IPS-20b (cell line): ENCODE data around the gene TTLL11.

Experiments used
- H3K27ac ChIP-seq: one replicate; pipeline ENCODE4 v1.5.1; 2013; ENCODE audit warnings: low read length
- H3K27me3 ChIP-seq: 2 replicates; pipeline ENCODE4 v1.6.1; 2013; ENCODE audit warnings: mild to moderate bottlenecking, low read length, inconsistent platforms; ENCODE audit not compliant: insufficient read depth
- H3K36me3 ChIP-seq: 2 replicates; pipeline ENCODE4 v1.6.1; 2013; ENCODE audit warnings: low read depth, mild to moderate bottlenecking, inconsistent platforms, low read length, moderate library complexity; ENCODE audit not compliant: insufficient read depth
- H3K4me1 ChIP-seq: 2 replicates; pipeline ENCODE4 v1.6.1; 2013; ENCODE audit warnings: mild to moderate bottlenecking, control low read depth, inconsistent platforms, low read length, moderate library complexity; ENCODE audit not compliant: insufficient read depth
- H3K4me3 ChIP-seq: 2 replicates; pipeline ENCODE4 v1.5.1; 2013; ENCODE audit warnings: mild to moderate bottlenecking, low read length, inconsistent platforms
- H3K9ac ChIP-seq: 2 replicates; pipeline ENCODE4 v1.6.1; 2013; ENCODE audit warnings: low read depth, mild to moderate bottlenecking, inconsistent platforms, low read length, moderate library complexity
- H3K9me3 ChIP-seq: 2 replicates; pipeline ENCODE4 v1.6.1; 2013; ENCODE audit warnings: mild to moderate bottlenecking, low read depth, low read length, inconsistent platforms; ENCODE audit not compliant: insufficient read depth

TTLL11 gene

GRCh38 chr9:121874524-121874923, 218.6 kb downstream of the TTLL11 start:
- Histone ChIP-seq H3K4me1 (no peaks in the 10 kb centered on the region), H3K9me3 (no peaks in the 10 kb centered on the region), H3K9ac (no peak overlapping the region), H3K27me3 (peaks cover 42% of the 10 kb centered on the region; the same call in 1 of the 2 replicates), H3K27ac (no peak overlapping the region), H3K36me3 (no peaks in the 10 kb centered on the region), H3K4me3 (no peak overlapping the region)

DNA sequence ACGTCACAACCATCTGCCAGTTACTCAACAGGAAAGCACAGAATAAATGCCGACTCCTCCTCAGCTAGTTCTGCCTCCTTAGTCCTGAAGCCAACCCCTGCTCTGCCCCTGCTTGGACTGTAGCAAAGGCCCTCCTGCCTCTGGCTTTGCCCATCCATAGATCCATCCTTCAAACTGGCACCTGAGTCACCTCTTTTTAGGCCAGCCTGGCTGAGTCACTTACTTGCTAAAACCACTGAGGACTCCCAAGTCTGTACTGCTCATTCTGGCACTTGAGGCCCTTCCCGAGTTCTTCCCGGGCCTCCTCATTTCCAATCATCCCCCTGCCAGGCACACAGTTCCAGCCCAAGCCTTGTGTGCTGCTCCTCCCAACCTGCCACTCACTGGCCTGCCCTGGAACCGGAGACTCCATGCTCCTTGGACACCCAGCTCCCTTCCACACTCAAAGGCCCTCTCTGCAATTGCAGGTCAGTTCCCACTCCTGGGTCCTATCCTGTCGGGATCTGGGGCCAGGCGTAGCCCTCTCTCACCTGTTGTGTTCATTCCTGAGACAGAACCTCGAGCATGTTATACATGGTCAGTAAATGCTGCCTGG, 221.6 kb downstream of the TTLL11 start:
- no peaks in the 10 kb centered on the region for H3K36me3 ChIP-seq
- H3K4me3 ChIP-seq: no peak overlapping the region
- peaks cover 26% of the 10 kb centered on the region; the same call in 1 of the 2 replicates for H3K27me3 ChIP-seq
- H3K9ac ChIP-seq: no peak overlapping the region
- H3K4me1 ChIP-seq: no peaks in the 10 kb centered on the region
- H3K27ac ChIP-seq: no peak overlapping the region
- no peaks in the 10 kb centered on the region for H3K9me3 ChIP-seq

GRCh38 chr9:121870271-121870670, 222.8 kb downstream of the TTLL11 start:
- Histone ChIP-seq H3K9me3 (no peaks in the 10 kb centered on the region), H3K36me3 (no peaks in the 10 kb centered on the region), H3K9ac (no peak overlapping the region), H3K27ac (no peak overlapping the region), H3K4me3 (no peak overlapping the region), H3K4me1 (no peaks in the 10 kb centered on the region), H3K27me3 (peaks cover 18% of the 10 kb centered on the region; the same call in 1 of the 2 replicates)

DNA sequence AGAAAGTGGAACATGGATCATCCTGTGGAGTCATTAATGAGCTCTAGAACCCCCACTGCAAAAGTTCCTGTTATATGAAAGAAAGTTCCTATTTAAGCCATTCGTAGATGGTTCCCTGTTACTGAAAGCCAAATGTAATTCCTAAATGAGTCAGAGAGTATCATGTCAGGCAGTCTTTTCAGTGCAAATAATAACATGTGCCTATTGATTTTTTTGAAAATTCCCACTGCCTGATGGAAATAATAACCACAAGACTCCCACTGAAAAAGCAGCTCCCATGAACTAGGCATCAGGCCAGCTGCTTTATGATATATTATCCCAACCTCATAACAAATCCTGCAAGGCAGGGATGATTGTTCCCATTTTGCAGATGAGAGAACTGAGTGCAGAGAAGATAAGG, 224.5 kb downstream of the TTLL11 start:
- Histone ChIP-seq H3K27ac (no peak overlapping the region), H3K4me3 (no peak overlapping the region), H3K9ac (no peak overlapping the region), H3K36me3 (no peaks in the 10 kb centered on the region), H3K27me3 (peaks cover 24% of the 10 kb centered on the region; the same call in 1 of the 2 replicates), H3K9me3 (no peaks in the 10 kb centered on the region), H3K4me1 (no peaks in the 10 kb centered on the region; the same call in 1 of the 2 replicates)

DNA sequence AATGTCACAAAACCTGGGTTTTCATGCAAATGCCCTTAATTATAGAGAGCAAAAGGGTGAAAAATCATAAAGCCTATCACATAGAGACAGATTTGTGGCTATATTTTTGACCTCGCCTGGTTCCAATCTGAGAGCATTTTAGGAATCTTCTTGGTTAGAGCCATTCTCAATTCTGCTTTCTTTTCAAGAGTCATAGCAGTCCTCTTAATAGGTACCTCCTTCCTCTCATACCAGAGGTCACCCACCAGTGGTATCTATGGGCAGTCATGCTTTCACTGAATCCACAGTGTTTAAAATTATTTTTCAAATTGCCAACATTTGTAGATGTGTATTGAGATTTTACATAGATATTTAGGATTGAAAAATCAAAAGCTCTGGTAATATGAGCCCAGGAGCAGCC, 226.2 kb downstream of the TTLL11 start:
- Histone ChIP-seq H3K27ac (no peak overlapping the region), H3K36me3 (no peaks in the 10 kb centered on the region), H3K9me3 (no peaks in the 10 kb centered on the region), H3K4me1 (peaks cover 11% of the 10 kb centered on the region), H3K4me3 (no peak overlapping the region), H3K27me3 (peaks cover 16% of the 10 kb centered on the region; the same call in 1 of the 2 replicates), H3K9ac (no peak overlapping the region)

- Histone ChIP-seq H3K4me1 (peaks cover 11% of the 10 kb centered on the region), H3K27ac (no peak overlapping the region), H3K9me3 (no peaks in the 10 kb centered on the region), H3K36me3 (no peaks in the 10 kb centered on the region), H3K4me3 (no peak overlapping the region), H3K9ac (no peak overlapping the region), H3K27me3 (peaks cover 16% of the 10 kb centered on the region; the same call in 1 of the 2 replicates)
Observed at GRCh38 chr9:121865884-121866283, 227.2 kb downstream of the TTLL11 start.

DNA sequence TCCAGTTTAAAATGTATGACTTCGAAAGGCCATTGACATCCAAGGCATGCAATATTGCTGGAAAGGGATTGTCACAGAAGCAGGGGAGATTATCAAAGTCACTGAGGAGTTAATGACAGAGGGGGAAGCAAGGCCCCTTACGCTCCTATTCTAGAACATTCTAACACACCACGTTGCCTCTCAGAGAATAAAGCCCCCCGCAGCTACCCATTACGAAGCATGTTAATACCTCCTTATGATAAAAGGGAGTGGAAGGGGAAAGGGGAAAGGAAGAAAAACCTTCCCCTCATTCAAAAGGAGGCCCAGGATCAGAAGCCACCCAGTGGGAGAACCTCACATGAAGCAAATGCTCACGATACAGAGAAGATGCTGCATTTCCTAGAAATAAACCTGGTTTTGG, 228.0 kb downstream of the TTLL11 start:
- peaks cover 11% of the 10 kb centered on the region for H3K4me1 ChIP-seq
- H3K36me3 ChIP-seq: no peaks in the 10 kb centered on the region
- no peaks in the 10 kb centered on the region for H3K9me3 ChIP-seq
- no peak overlapping the region for H3K9ac ChIP-seq
- H3K27ac ChIP-seq: no peak overlapping the region
- H3K27me3 ChIP-seq: peaks cover 16% of the 10 kb centered on the region; the same call in 1 of the 2 replicates
- H3K4me3 ChIP-seq: no peak overlapping the region

- Histone ChIP-seq H3K4me1 (peaks cover 11% of the 10 kb centered on the region), H3K27me3 (peaks cover 16% of the 10 kb centered on the region; the same call in 1 of the 2 replicates), H3K36me3 (no peaks in the 10 kb centered on the region), H3K27ac (no peak overlapping the region), H3K9me3 (no peaks in the 10 kb centered on the region), H3K9ac (no peak overlapping the region), H3K4me3 (no peak overlapping the region)
Observed at GRCh38 chr9:121863955-121864354, 229.2 kb downstream of the TTLL11 start.

GRCh38 chr9:121862371-121863332, 230.5 kb downstream of the TTLL11 start:
- Histone ChIP-seq H3K4me3 (no peak overlapping the region), H3K9me3 (no peaks in the 10 kb centered on the region), H3K27ac (no peak overlapping the region), H3K36me3 (no peaks in the 10 kb centered on the region), H3K27me3 (peaks cover 16% of the 10 kb centered on the region; the same call in 1 of the 2 replicates), H3K9ac (no peak overlapping the region), H3K4me1 (peaks cover 11% of the 10 kb centered on the region)

GRCh38 chr9:121861501-121862180, 231.5 kb downstream of the TTLL11 start:
- H3K27ac ChIP-seq: no peak overlapping the region
- no peaks in the 10 kb centered on the region for H3K36me3 ChIP-seq
- no peak overlapping the region for H3K9ac ChIP-seq
- H3K27me3 ChIP-seq: peaks cover 16% of the 10 kb centered on the region; the same call in 1 of the 2 replicates
- H3K4me1 ChIP-seq: peaks cover 11% of the 10 kb centered on the region
- no peak overlapping the region for H3K4me3 ChIP-seq
- H3K9me3 ChIP-seq: no peaks in the 10 kb centered on the region

DNA sequence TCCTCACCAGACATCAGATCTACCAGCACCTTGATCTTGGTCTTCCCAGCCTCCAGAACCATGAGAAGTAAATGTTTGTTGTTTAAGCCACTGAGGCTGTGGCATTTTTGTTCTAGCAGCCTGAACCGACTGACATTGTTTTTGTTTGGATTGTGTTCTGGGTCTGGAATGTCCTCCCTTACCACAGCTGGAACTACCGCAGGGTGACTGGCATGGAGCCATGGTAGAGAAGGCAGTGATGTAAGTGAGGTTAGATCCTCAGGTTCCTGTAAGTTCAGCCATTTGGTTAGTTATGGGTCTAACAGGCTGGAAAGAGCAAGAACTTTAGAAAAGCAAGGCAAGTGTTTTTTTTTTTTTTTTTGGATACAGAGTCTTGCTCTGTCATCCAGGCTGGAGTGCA, 232.4 kb downstream of the TTLL11 start:
- H3K36me3 ChIP-seq: no peaks in the 10 kb centered on the region

More for the DNA sequence above, 232.4 kb downstream of the TTLL11 start:
- Histone ChIP-seq H3K4me3 (no peak overlapping the region), H3K27ac (no peak overlapping the region), H3K4me1 (peaks cover 11% of the 10 kb centered on the region), H3K9ac (no peak overlapping the region), H3K9me3 (no peaks in the 10 kb centered on the region), H3K27me3 (peaks cover 16% of the 10 kb centered on the region; the same call in 1 of the 2 replicates)
